ENCODE measurements around the gene DUSP8. TPM values are rescaled to one million over a fixed set of nuclear protein-coding genes. Genes with fewer than 3 reads are reported as not detected.

Gene DUSP8
- total and polyA plus RNA-seq, 8 donors = 6.4 to 23.5 (median 12.2) TPM

DNA sequence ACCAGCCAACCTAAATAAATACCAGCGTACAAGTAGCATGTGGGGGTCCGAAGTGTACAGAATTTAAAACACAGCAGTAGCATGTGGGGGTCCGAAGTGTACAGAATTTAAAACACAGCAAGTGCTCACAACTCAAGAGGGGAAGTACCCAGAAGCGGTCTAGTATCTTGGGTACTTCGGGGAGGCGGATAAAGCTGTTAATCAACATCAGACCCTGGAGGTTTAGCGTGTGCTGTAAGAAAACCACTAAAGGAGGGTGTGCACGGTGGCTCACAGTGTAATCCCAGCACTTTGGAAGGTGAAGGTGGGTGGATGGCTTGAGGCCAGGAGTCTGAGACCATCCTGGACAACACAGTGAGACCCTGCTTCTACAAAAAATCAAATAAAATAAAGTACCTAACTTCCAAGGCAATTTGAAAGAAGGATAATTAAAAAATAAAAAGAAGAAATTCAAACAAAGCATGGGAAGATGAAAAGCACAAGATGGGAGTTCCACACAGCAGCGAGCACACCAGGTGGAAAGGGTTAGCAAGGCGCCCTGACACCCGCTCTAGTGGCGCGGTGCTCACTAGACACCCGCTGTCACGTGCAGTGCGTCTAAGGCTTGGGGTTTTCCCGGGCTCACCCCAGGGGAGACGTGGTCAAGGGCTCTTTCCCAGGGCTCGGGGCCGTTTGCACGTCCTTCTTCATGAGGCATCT, 50.5 kb downstream of the DUSP8 start:
- TF ChIP-seq CTCF (IDR thresholded peaks at IDR 0.05) = no peak
- FAIRE-seq (no peak), DNase-seq (peak in 1 of 6 donors; percentile 36), ATAC-seq (no peak)
- WGBS, 2 donors = 89 to 91% methylated on average over 21 of the region's 21 CpGs
- Histone ChIP-seq H3K27me3 (no peaks in the 10 kb centered on the region), H3K36me3 (no peaks in the 10 kb centered on the region), H3K9me3 (no peaks in the 10 kb centered on the region), H3K4me3 (no peak overlapping the region), H3K27ac (no peak overlapping the region), H3K4me1 (no peaks in the 10 kb centered on the region)
- intact Hi-C loops (cut with DNase I) = no loop called here

DNA sequence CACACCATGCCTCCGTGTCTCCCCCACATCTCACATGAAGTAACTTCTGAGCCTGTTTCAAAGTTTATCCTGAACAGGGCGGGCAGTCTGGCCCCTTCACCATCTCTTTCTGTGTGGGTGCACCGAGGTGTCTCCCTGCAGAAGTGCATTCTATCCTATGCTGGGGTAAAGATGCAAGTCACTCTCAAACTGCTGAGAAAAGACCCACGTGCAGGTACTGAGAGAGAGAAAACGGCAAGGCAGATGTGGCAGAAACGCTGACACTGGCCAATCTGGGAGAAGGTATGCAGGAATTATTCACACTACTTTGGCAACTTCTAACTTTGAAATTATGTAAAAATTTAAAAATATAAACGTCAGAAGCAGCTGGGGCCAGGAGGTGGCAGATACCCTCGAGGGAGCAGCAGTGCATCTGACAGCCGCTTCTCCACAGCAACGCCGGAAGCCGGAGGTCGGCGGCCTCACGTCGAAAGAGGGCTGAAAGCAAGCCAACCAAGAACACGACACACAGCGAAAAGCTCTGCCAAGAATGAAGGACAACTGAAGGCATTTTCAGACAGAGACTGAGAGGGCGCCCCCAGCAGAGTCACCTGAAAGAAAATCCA, 51.3 kb downstream of the DUSP8 start:
- Histone ChIP-seq H3K4me1 (peaks cover 0 to 2% (median under 1%) of the 10 kb centered on the region in 3 donors), H3K9me3 (no peaks in the 10 kb centered on the region), H3K27me3 (no peaks in the 10 kb centered on the region), H3K27ac (no peak overlapping the region), H3K4me3 (no peak overlapping the region), H3K36me3 (no peaks in the 10 kb centered on the region)
- WGBS, 2 donors = 67 to 73% methylated on average over 19 of the region's 19 CpGs
- no peak for ATAC-seq
- DNase-seq = peak in 1 of 6 donors; percentile 19
- FAIRE-seq = no peak
- no peak for TF ChIP-seq CTCF (IDR thresholded peaks at IDR 0.05)
- intact Hi-C loops (cut with DNase I) = no loop called here

DNA sequence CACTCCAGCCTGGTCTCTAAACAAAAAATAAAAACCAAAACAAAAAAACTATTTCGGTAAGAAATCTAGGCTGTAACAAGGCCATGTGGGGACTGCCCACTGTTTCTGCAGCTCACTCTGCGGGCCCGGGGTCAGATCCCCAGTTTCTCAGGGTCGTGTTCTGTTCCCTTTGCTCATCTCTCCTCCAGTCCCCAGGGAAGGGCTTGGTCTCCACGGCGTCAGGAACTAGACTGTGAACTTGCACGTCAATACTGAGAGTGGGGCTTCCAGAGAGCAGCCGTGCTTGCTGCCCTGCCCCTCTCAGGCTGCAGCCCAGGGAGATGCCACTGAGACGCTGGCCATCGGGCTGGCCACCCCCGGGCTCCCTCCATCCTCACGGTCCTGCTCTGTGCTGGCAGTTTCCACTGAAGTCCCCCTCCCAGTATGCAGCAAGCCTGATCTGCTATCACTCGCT, 51.8 kb downstream of the DUSP8 start:
- TF ChIP-seq CTCF (IDR thresholded peaks at IDR 0.05) = no peak
- Histone ChIP-seq H3K27me3 (no peaks in the 10 kb centered on the region), H3K27ac (no peak overlapping the region), H3K4me3 (no peak overlapping the region), H3K4me1 (peaks cover 4% of the 10 kb centered on the region in 3 donors), H3K9me3 (no peaks in the 10 kb centered on the region), H3K36me3 (no peaks in the 10 kb centered on the region)
- DNase-seq = peak in 1 of 6 donors; percentile 33
- FAIRE-seq = no peak
- ATAC-seq = no peak
- intact Hi-C loops (cut with DNase I) = no loop called here
- WGBS, 2 donors = 80 to 83% methylated on average over 13 of the region's 13 CpGs

GRCh38 chr11:1519028-1520010, 52.8 kb downstream of the DUSP8 start:
- no peak for FAIRE-seq
- no peaks in the 10 kb centered on the region for H3K27me3 ChIP-seq
- TF ChIP-seq CTCF (IDR thresholded peaks at IDR 0.05) = no peak
- WGBS, 2 donors = 92 to 94% methylated on average over 17 of the region's 17 CpGs
- intact Hi-C loops (cut with DNase I) = loop anchor here in 2 of 3 donors (5.0 kb wide), 2 partner anchors 227 to 317 kb away; no protein-coding TSS in a partner anchor
- H3K4me1 ChIP-seq = peaks cover 4 to 8% (median 4%) of the 10 kb centered on the region in 3 donors
- DNase-seq = peak in 1 of 6 donors; percentile 32
- H3K9me3 ChIP-seq = no peaks in the 10 kb centered on the region
- H3K4me3 ChIP-seq = no peak overlapping the region
- no peak overlapping the region for H3K27ac ChIP-seq
- no peak for ATAC-seq
- no peaks in the 10 kb centered on the region for H3K36me3 ChIP-seq
